NCI-H2171 treated with DMSO at 0.1 percent for 48 hours (cell line): ENCODE data around the gene FUOM.
A peak's percentile ranks its signal among the peaks of the same experiment; 100 is the strongest.

Experiments used
- DNase-seq: peaks from one replicate; lab custom pipeline; 2025; lab: John Stamatoyannopoulos, UW

Gene FUOM

GRCh38 chr10:133351408-133352318 is 6.2 kb downstream of the FUOM start:
- no peak for DNase-seq

DNA sequence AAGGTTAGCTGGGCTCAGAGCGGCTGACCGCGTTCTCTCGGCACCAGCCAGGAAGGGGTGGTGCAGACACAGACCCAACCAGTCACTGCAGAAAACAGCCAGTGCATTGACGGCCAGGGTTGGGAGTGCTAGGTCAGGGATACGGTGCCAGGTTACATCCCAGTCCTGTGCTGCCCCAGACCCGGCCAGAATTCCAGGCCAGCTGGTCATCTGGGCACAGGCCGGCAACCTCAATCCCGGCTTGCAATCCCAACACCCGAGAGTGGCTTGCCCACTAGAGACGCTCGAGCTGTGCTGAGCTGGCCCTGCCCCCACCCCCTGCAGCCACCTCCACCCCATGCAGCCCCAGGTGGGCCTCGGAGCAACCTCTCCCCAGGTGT is 6.9 kb downstream of the FUOM start:
- DNase-seq = no peak

GRCh38 chr10:133350283-133350949 is 7.4 kb downstream of the FUOM start:
- no peak for DNase-seq

DNA sequence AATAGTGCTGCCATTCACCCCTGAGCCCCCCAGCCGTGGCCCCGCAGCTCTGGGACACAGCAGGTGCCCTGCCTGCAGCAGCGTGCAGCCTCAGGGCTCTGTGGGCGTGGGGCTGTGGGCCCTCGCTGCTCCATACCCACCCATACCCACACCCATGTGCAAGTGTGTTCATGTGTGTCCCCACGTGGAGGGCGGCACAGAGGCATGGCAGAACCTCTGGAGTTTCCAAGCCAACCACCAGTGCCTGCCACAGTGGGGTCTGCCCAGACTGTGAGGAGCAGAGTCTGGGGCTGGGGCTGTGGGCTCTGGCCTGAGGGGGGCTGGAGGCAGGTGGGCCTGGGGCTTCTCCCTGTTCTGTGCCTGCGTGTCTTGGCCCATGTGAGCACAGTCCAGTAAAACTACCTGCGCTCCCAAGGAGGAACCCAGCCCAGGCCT is 8.2 kb downstream of the FUOM start:
- DNase-seq = no peak

DNA sequence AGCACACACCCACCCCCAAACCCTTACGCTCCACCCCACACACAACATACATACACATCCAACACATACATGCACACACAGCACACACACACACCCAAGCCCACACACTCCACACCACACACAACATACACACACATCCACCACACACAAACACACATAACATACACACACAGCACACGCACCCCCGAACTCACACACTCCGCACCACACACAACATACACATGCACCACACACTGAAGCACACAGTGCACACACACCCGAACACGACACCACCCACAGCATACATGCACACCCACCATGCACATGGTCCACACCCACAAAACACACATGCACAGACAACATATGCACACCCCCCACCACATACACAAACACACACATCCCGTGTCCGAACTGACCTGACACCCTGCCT is 8.7 kb downstream of the FUOM start:
- DNase-seq = no peak

- DNase-seq = no peak
These were observed 9.9 kb downstream of the FUOM start for GRCh38 chr10:133347710-133348517.

DNA sequence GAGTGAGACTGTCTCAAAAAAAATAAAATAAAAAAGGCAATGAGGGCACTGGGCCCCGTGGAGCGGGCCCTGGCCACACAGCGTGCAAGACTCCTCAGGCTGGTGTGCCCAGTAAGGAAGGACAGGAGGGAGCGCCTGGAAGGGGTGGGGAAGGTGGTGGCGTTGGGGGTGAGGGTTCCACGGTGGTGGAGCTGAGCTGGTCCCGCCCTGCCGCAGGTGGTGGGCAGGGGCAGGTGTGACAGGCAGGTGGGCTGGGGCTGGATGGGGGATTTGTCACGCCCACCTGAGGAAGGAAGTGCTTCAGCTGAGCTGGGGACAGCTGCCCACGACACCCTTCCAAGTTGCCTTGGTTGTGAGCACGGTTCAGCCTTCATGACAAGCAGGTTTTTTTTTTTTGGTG is 11.4 kb downstream of the FUOM start:
- DNase-seq = no peak

GRCh38 chr10:133344236-133344635 is 13.6 kb downstream of the FUOM start:
- DNase-seq = no peak

GRCh38 chr10:133343558-133343957 is 14.3 kb downstream of the FUOM start:
- no peak for DNase-seq

- DNase-seq = no peak
These were observed 14.9 kb downstream of the FUOM start for GRCh38 chr10:133342942-133343341.

GRCh38 chr10:133341983-133342382 is 15.8 kb downstream of the FUOM start:
- no peak for DNase-seq

DNA sequence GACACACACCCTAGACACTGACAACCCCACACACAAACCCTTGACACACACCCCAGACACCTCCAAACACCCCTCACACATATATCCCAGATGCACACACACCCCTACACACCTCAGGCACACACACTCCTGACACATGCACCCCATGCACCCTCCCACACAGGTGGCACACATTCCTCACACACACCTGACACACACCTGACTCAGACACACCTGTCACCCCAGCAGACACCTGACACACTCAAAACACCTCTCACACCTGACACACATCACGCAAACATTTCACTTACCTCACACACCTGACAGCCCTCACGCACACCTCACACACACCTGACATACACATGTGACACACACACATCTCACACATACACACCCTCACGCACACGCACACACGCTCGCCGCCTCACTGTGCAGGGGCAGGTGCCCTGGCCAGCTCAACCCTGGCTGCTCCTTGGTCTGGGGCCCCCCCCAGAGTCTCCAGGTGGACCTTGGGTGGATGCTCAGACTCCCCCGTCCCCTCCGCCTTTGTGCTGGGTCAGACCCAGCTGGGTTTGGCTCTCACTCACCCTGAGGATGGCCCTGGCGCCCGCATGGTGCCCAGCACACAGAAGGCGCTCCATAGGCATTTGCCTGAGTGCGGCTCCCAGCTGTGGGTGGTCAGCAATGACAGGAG is 18.0 kb downstream of the FUOM start:
- DNase-seq = no peak

GRCh38 chr10:133338080-133339071 is 19.4 kb downstream of the FUOM start:
- DNase-seq = no peak

- no peak for DNase-seq
These were observed 20.5 kb downstream of the FUOM start for GRCh38 chr10:133337370-133337725.

- peak; percentile 39 for DNase-seq
These were observed 21.0 kb downstream of the FUOM start, which contains the start of gene CALY for GRCh38 chr10:133336577-133337369. Gene CALY (minus strand): TSS chr10:133336896. CDS start chr10:133328989, 7,907 bp downstream.

GRCh38 chr10:133336118-133336576 is 21.7 kb downstream of the FUOM start:
- no peak for DNase-seq

DNA sequence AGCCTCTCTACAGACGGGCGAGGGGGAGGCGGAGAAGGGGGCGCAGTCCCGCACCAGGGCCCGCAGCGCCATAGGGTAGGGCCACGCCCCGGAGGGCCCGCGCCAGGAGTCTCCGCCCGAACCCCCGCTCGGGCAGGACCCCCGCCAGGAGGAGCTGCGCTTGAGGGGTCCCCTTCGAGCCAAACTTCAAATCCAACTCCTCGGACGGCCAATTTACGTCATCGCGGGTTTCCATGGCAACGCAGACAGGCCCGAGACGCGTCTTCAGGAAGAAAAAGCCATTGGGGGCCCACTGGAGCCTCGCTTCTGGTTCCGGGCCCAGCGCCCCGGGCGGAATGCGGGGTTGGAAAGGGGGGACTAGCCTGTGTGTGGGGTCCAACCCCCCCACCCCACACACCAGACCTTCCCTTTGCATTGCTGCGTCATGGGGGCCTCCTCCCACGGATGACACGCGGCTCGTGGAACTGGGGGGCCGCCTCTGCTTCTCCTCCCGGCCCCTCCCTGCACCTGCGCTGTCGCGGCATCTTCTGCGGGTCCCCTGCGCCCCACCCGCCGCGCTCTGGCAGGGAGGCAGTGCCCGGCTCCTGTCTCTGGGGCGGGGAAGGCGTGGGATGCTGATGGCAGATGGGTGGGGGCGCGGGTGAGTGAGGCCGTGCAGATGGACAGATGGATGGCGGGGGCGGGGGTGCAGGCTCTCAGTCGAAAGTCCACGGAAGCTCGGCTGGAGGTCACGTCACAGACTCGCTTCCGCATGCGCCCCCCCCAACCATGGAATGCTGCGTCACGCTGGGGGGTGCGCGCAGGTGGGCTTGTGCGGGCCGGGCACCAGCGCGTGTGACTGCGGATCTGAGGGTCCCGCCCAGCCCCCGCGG is 22.3 kb downstream of the FUOM start:
- DNase-seq = no peak

GRCh38 chr10:133334503-133335245 is 23.1 kb downstream of the FUOM start:
- DNase-seq = no peak
